Stimulated activated effector memory CD8-positive, alpha-beta T cell treated with anti-CD3 and anti-CD28 coated beads, Interleukin-12 subunit alpha, Interleukin-12 subunit beta, amount 100 ng/mL, for 72 hours (primary cell): ENCODE data around the gene ELOVL2.
"Not testable (repeated sequence)": the region's sequence is repeated elsewhere in the genome, so short reads cannot be mapped to it uniquely, and the experiment has no call there.

Experiments
- ATAC-seq: fragments of 150-1000 bp; cut with Tn5 transposase; 2 replicates; pipeline ENCODE4 v1.10.0; 2021
- DNase-seq, 2 donors: peaks; one replicate each; pipeline ENCODE4 v3.0.0; 2021 to 2022; ENCODE audit warnings: low spot score in 2 of 2
- H3K27ac Mint-ChIP-seq: one replicate; pipeline ENCODE4 v1.8.0; 2022; ENCODE audit warnings: mild to moderate bottlenecking, mixed read lengths
- H3K36me3 Mint-ChIP-seq: one replicate; pipeline ENCODE4 v1.8.0; 2022; ENCODE audit warnings: mild to moderate bottlenecking, mixed read lengths
- H3K4me1 Mint-ChIP-seq: one replicate; pipeline ENCODE4 v1.8.0; 2022; ENCODE audit warnings: mixed read lengths
- H3K4me3 Mint-ChIP-seq: one replicate; pipeline ENCODE4 v1.8.0; 2022; ENCODE audit warnings: mild to moderate bottlenecking, mixed read lengths
- H3K9me3 Mint-ChIP-seq: one replicate; pipeline ENCODE4 v1.8.0; 2022; ENCODE audit warnings: mixed read lengths

Gene ELOVL2

DNA sequence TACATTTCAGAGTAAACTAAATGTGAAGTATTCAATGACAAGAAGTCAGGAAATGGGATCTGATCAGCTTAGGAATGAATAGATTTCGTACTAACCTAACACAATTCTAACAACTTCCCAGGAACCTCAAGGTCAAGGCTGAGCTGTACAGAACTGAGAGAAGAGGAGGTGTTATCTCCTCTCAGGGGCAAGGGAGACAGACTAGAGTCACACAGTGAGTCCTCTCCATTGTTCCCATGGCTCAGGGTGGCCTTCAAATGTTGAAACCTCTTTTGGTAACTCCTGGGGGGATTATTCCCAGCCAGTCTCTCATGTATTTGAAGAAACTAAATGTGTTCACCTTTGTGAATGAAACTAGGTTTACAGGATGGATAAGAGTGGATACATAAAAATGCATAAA lies 27.7 kb downstream of the ELOVL2 start:
- Mint-ChIP-seq H3K9me3 (no peaks in the 10 kb centered on the region), H3K36me3 (no peaks in the 10 kb centered on the region), H3K27ac (no peak overlapping the region), H3K4me1 (no peaks in the 10 kb centered on the region), H3K4me3 (no peak overlapping the region)
- no peak for DNase-seq
- no peak for ATAC-seq

DNA sequence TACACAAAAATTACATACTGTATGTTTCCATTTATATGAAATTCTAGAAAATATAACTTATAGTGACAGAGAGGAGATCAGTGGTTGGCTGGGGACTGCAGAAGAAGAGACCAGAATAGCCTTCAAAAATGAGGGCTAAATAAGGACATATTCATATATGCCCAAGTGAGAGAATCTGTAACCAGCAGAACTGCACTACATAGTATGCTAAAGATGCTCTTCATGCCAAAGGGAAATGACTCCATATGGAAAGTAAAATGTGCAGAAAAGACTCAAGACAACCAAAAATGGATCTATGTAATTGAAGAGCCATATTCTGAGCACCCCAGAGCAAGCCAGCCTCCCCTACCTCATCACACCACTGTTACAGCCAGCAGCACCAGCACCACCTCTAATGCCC lies 29.0 kb downstream of the ELOVL2 start:
- no peaks in the 10 kb centered on the region for H3K4me1 Mint-ChIP-seq
- H3K4me3 Mint-ChIP-seq = no peak overlapping the region
- peak; percentile 31 for ATAC-seq
- DNase-seq = no peak
- no peaks in the 10 kb centered on the region for H3K36me3 Mint-ChIP-seq
- H3K9me3 Mint-ChIP-seq = no peaks in the 10 kb centered on the region
- no peak overlapping the region for H3K27ac Mint-ChIP-seq

DNA sequence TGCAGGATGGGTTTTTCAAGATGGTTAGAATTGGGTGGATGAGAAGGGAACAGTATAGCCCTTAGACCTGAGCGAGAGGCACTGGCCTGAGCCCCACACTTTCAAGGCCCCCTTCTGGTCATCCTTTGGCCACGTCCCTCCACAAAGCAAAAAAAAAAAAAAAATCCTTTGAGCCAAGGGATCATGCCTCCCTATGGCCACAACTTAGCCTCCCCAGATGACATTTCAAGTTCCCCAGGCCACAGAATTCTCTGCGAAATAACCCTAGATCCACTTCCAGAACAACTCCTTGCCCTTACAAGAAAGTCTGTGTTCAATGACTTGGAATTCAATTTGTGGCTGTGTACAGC lies 30.4 kb downstream of the ELOVL2 start:
- ATAC-seq = no peak

DNA sequence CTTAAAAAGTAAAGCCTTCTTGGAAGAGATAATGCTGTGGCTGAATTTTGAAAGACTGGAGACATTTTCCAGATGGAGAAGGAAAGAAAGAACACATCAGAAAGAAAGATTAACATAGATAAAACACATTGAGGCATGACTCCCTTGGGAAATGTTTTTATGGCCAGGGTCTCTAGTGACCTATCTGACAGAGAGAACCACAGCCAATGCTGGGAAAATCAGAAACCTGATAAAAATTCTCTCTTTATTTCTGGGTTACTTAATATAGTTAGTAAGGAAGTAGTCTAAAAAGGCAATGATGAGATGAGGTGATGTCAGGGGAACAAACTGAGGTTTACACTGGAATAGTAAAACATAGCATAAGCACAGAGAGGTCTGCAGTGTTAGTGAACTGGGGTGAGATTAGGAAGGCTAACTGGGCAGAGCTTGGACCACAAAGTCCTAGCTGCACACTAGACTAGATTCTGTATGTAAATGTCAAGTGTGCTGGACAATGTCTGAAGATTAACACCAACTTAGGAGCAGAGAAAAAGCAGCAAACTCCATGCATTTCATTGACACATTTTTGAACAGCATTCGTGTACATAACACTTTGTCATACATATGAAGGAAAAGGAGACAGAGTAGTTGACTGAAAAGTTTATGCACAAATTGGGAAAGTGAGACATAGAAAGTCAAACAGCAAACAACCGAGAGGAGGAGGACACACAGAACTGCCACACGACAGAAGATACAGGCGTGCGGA lies 31.0 kb downstream of the ELOVL2 start:
- H3K9me3 Mint-ChIP-seq = no peaks in the 10 kb centered on the region
- no peak for ATAC-seq
- no peak for DNase-seq
- H3K36me3 Mint-ChIP-seq = no peaks in the 10 kb centered on the region
- no peak overlapping the region for H3K27ac Mint-ChIP-seq
- H3K4me3 Mint-ChIP-seq = no peak overlapping the region
- no peaks in the 10 kb centered on the region for H3K4me1 Mint-ChIP-seq

More for the DNA sequence above, 30.4 kb downstream of the ELOVL2 start:
- H3K9me3 Mint-ChIP-seq = no peaks in the 10 kb centered on the region
- H3K27ac Mint-ChIP-seq = no peak overlapping the region
- no peaks in the 10 kb centered on the region for H3K4me1 Mint-ChIP-seq
- no peaks in the 10 kb centered on the region for H3K36me3 Mint-ChIP-seq
- no peak for DNase-seq
- no peak overlapping the region for H3K4me3 Mint-ChIP-seq

DNA sequence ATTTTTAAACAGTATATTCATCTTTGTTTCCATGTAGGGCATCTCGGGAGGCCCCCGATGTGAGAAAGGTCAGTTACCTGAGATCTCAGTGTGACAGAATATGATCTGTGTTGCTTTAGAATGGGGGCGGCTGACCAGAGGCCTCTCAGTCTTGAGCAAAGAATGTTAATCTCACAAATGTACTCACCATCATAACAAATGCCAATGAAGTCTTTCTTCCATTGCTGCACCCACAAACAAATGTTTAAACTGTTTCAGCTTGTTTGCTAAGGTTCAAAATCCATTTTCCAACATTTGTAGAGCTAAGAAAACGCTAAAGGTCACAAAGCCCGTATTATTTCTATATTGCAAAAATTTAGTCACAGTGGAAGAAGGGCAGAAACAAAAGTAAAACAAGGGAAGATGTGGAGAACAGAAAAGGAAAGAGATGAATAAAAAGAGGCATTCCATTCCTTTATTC lies 31.8 kb downstream of the ELOVL2 start:
- DNase-seq (no peak), ATAC-seq (no peak)
- Mint-ChIP-seq H3K36me3 (no peaks in the 10 kb centered on the region), H3K4me1 (no peaks in the 10 kb centered on the region), H3K4me3 (no peak overlapping the region), H3K9me3 (no peaks in the 10 kb centered on the region), H3K27ac (no peak overlapping the region)

DNA sequence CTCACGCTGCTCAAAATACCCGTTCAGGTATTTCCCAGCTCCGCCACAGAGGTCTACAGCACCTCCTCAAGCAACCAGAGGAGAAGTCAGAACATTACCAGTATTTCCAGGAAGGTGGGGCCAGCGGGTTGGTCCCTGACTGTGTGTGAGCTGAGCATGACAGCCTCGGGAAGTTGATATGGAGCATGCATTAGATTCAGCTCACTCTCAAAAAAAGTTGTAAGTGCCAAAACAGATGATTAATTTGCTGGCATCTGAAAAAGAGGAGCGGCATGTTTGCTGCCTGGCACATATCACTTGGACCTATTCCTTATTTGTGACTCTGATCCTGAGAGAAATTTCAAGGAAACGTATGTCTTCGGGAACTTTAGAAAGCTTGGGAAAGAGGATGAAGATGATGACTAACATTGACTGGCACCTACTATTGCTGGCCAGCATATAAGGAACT lies 32.3 kb downstream of the ELOVL2 start:
- no peaks in the 10 kb centered on the region for H3K36me3 Mint-ChIP-seq
- H3K4me3 Mint-ChIP-seq = no peak overlapping the region
- ATAC-seq (no peak), DNase-seq (no peak)
- H3K9me3 Mint-ChIP-seq = no peaks in the 10 kb centered on the region
- no peak overlapping the region for H3K27ac Mint-ChIP-seq
- no peaks in the 10 kb centered on the region for H3K4me1 Mint-ChIP-seq

DNA sequence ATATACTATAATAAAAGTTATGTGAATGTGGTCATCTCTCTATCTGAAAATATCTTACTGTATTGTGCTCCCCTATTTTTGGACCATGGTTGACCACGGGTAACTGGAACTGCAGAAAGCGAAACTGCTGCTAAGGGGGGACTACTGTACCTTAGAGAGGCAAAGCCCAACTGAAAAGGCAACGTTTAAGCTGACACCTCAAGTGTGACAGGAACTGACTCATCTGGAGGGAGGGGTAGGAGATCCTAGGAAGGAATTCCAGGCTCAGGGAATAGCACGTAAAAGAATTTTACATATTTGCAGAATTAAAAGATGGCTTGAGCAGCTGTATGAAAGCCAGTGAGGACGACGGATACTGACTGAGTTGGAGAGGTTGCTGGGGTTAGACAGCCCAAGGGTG lies 34.8 kb downstream of the ELOVL2 start:
- Mint-ChIP-seq H3K4me3 (no peak overlapping the region), H3K27ac (no peak overlapping the region), H3K9me3 (no peaks in the 10 kb centered on the region), H3K4me1 (no peaks in the 10 kb centered on the region), H3K36me3 (no peaks in the 10 kb centered on the region)
- DNase-seq (no peak), ATAC-seq (no peak)

DNA sequence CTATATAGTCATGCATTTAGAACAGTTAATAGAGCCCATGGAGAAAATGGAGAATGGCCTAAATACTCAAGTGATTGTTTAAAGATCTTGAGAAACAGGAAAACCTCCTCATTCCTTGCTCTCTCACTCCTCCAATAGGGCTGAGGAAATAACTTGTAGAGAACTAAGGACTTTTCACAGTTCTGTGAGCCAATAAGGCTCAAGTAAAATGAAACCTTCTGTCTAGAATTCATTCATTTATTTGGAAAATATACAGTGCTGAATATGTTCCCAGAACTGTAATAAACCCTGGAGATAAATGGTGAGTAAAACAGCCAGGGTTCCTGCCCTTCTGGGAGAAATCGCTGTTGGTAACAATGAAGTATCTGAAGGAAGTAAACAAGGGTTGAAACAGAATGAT lies 35.3 kb downstream of the ELOVL2 start:
- no peaks in the 10 kb centered on the region for H3K4me1 Mint-ChIP-seq
- no peak overlapping the region for H3K27ac Mint-ChIP-seq
- no peaks in the 10 kb centered on the region for H3K9me3 Mint-ChIP-seq
- ATAC-seq (no peak), DNase-seq (no peak)
- no peaks in the 10 kb centered on the region for H3K36me3 Mint-ChIP-seq
- no peak overlapping the region for H3K4me3 Mint-ChIP-seq

DNA sequence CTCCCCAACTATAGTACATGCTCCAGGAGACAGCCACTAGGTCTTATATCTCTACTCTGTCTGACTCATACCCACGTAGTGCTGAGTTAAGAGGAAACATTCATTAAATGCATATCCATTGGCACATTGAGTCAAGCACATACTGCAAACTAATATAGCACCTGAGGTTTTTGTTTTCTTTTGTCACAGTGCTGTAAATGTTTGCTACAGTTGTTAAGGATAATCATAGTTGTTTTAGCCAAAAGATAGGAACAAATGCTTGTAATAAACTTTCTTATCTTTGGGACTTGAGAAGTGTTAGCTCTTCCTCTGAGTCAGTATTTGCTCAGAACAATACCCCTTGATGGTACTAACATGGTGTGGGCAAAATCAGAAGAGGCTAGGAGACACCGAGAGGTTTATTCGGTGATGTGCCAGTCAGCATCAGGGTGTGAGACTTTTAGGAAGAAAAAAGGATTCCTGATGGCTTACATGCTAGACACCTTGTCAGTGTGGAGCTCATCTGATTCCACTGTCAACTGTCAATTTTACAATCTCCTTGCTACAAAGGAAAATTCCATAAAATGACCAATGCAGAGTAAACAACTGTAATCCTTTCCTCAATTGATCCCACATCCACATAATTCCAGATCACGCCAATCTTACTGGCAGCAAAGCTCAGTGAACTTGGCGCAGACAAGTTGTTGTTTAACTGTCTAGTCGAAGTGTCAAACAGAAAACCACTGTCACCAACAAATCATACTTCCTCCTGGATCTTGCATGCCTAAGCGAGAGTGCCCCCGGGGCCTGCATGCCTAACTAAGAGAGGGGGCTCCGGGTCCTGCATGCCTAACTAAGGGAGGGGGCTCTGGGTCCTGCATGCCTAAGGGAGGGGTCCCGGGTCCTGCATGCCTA lies 36.1 kb downstream of the ELOVL2 start:
- no peak overlapping the region for H3K27ac Mint-ChIP-seq
- no peaks in the 10 kb centered on the region for H3K9me3 Mint-ChIP-seq
- DNase-seq = no peak
- H3K36me3 Mint-ChIP-seq = no peaks in the 10 kb centered on the region
- H3K4me3 Mint-ChIP-seq = no peak overlapping the region
- peak; percentile 84 for ATAC-seq
- H3K4me1 Mint-ChIP-seq = no peaks in the 10 kb centered on the region

DNA sequence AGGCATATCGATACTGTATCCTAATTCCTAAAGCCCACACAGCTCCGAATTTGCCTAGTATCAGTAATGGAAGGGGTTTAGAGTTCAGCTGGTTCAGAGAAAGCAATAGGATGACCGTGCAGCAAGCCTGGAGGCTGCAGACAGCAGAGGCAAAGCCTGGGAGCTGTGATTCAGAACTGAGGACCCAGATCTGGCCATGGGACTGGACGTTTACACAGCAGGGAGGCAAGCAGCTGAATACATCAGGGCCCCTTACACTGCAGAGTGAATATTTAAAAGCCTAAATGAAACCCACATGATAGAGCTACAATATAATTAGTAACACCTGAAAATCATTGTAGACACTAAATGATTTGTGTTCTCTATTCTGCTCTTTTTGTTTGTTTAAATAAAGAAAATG lies 38.0 kb downstream of the ELOVL2 start:
- H3K9me3 Mint-ChIP-seq = no peaks in the 10 kb centered on the region
- no peak for DNase-seq
- no peaks in the 10 kb centered on the region for H3K4me1 Mint-ChIP-seq
- no peak overlapping the region for H3K27ac Mint-ChIP-seq
- no peak overlapping the region for H3K4me3 Mint-ChIP-seq
- H3K36me3 Mint-ChIP-seq = no peaks in the 10 kb centered on the region
- no peak for ATAC-seq

DNA sequence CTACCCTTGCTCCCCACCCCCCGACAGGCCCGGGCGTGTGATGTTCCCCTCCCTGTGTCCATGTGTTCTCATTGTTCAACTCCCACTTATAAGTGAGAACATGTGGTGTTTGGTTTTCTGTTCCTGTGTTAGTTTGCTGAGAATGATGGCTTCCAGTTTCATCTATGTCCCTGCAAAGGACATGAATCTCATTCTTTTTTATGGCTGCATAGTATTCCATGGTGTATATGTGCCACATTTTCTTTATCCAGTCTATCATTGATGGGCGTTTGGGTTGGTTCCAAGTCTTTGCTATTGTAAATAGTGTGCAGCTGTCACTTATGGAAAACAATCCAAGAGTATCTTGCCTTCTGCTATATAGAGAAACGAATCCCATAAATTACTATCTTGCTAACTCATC lies 40.8 kb downstream of the ELOVL2 start:
- not testable (repeated sequence) for ATAC-seq, H3K4me3 Mint-ChIP-seq, DNase-seq, H3K27ac Mint-ChIP-seq, H3K36me3 Mint-ChIP-seq, H3K4me1 Mint-ChIP-seq, H3K9me3 Mint-ChIP-seq

DNA sequence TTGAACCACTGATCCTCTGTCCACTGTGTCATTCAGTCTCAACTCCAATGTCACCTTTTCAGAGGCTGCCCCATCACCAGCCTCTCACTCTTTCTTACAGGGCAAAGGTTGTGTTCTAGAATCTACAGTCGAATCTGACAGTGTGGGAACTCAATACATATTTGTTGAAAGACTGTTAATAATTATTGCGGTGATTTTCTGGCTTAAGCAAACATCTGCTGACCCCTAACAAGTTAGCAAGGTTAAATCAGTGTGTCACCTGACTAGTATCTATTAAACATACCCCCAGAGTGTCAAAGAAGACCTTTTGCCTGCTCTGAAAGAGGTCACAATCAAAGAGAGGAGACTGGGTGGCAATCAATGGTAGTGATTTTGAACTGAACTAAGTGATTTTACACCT lies 41.9 kb downstream of the ELOVL2 start:
- no peaks in the 10 kb centered on the region for H3K9me3 Mint-ChIP-seq
- DNase-seq = no peak
- no peak overlapping the region for H3K4me3 Mint-ChIP-seq
- no peak for ATAC-seq
- H3K36me3 Mint-ChIP-seq = no peaks in the 10 kb centered on the region
- no peaks in the 10 kb centered on the region for H3K4me1 Mint-ChIP-seq
- H3K27ac Mint-ChIP-seq = no peak overlapping the region

DNA sequence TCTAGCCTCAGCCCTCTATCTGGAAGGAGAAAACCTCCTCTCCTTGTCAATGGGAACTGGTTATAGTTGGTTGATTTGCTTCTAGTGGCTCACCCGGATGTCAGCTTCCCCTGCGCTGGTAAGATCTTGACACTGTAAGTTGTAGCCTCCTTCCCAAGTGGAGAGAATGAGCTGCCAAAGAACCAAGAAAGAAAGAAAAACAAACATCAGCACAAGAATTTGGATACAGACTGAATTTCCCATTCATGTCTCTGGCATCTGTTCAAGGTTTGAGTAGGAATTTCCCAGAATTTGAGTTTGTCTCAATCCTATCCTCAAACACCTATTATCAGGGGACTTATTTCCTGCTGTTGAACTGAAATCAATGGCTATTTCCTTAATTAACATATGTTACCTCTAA lies 44.1 kb downstream of the ELOVL2 start:
- H3K9me3 Mint-ChIP-seq = no peaks in the 10 kb centered on the region
- H3K27ac Mint-ChIP-seq = no peak overlapping the region
- H3K4me1 Mint-ChIP-seq = no peaks in the 10 kb centered on the region
- H3K4me3 Mint-ChIP-seq = no peak overlapping the region
- DNase-seq (no peak), ATAC-seq (no peak)
- H3K36me3 Mint-ChIP-seq = no peaks in the 10 kb centered on the region

DNA sequence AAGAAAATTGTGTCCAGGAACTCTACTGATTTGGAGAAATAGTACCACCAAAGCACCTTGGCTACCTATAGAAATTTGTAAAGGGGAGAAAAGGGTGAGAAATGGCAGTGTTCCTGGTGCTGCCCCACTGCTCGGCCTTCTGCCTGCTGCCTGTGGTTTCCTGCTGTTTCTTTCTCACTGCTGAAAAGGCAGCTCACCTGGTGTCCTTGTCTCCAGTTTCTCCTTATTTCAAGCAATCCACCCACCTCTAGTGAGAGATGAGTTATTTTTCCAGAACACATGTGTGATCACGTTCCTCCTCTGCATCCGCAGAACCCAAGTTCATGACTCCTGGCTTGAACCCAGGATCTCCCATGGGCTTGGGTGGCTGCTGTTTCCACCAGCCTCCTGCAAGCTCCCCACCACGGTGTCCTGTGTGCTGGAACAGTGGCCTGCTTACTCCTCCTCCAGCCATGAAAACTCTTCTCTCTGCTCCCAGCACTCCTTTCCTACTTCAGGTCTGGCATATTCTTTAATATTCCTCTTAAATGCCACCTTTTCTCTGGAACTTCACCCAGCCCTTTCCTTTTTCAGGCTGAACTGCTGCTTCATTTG lies 48.9 kb downstream of the ELOVL2 start:
- Mint-ChIP-seq H3K4me3 (no peak overlapping the region), H3K36me3 (no peaks in the 10 kb centered on the region), H3K9me3 (no peaks in the 10 kb centered on the region), H3K4me1 (no peaks in the 10 kb centered on the region), H3K27ac (no peak overlapping the region)
- DNase-seq (no peak), ATAC-seq (peak; percentile 21)

DNA sequence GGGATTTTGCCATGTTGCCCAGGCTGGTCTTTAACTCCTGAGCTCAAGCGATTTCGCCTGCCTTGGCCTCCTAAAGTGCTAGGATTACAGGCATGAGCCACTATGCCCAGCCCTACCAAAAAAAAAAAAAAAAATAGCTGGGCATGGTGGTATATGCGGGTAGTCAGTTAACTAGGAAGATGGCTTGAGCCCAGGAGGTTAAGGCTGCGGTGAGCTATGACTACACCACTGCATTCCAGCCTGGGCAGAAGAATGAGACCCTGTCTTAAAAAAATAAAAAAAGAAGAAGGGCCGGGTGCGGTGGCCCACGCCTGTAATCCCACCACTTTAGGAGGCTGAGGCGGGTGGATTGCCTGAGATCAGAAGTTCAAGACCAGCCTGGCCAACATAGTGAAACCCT lies 50.2 kb downstream of the ELOVL2 start:
- no peak overlapping the region for H3K27ac Mint-ChIP-seq

DNA sequence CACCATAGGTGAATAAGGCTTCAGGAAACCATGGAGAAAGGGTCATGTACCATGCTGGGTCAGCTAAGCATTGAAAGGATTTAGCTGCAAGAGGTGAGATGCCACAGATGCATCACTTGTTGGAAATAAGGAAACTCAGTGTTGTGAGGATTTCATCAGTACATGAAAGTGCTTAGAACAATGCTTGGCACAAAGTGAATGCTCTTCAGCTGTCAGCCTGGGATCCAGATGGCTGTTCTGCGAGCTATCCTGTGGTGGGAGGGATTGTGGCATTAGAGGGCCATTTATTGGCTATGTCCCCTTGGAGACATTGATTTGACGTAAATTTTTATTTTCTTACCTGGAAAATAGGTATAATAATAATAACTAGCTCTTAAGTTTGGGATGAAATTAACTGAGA lies 53.0 kb downstream of the ELOVL2 start:
- ATAC-seq (no peak), DNase-seq (no peak)
- H3K4me1 Mint-ChIP-seq = no peaks in the 10 kb centered on the region
- H3K4me3 Mint-ChIP-seq = no peak overlapping the region
- no peaks in the 10 kb centered on the region for H3K36me3 Mint-ChIP-seq
- no peak overlapping the region for H3K27ac Mint-ChIP-seq
- H3K9me3 Mint-ChIP-seq = no peaks in the 10 kb centered on the region

More for the DNA sequence above, 50.2 kb downstream of the ELOVL2 start:
- DNase-seq (no peak), ATAC-seq (no peak)
- H3K4me1 Mint-ChIP-seq = no peaks in the 10 kb centered on the region
- H3K36me3 Mint-ChIP-seq = no peaks in the 10 kb centered on the region
- H3K4me3 Mint-ChIP-seq = no peak overlapping the region
- no peaks in the 10 kb centered on the region for H3K9me3 Mint-ChIP-seq
